Tongue (tissue), 2 donors: ENCODE measurements around the gene SPATA31D1. TPM values are rescaled to one million over a fixed set of nuclear protein-coding genes. Genes with fewer than 3 reads are reported as not detected.
A peak's percentile ranks its signal among the peaks of the same experiment; 100 is the strongest.

ENCODE experiments used
- DNase-seq: peaks from one replicate; pipeline ENCODE4 v3.0.0-alpha.2; 2015
- total RNA-seq: library from RNA; depleted of rRNA; stranded (reverse); fragments of >200 nt; gene quantifications from one replicate; pipeline ENCODE4 v1.2.3, GENCODE V29; 2014

Gene SPATA31D1
- total RNA-seq, 1 donor from 2014 or later, result not detected

DNA sequence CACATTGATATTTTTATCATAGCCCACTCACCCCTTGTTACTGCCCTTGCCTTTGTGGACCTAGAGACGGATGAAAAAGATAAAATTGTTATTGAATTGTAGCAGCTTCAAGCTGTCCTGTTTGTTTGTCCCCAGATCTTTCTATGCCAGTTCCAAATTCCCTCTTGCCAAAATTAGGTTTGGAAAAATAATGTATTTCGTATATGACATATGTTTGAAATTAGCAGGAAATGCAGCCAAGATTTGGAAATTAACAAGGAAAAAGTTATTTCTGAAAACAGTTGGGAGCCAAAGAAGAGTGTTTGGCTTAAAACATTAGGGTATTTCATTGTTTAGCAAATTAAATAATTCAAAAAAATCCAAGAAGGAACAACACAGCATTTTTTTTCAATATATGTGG, 33.5 kb downstream of the SPATA31D1 start:
- peak; percentile 28 for DNase-seq

DNA sequence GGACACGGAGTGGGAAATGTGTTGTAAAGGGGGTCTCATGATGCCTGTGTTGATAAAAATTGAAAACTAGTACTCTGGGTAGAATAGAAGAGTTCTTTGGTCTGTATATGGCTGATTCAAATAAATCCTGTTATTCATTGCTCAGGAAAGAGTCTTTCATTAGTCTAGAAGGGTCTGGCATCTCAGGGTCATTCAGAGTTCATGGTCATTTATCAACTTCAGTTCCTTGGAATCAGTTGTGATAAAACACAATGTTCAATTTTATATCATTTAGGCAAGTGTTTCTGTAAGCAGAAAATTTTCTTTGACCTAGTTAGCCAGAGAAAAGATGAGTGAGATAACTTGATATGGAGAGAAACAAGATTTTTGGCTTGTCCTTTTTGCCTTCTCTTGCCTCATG, 36.3 kb downstream of the SPATA31D1 start:
- no peak for DNase-seq

DNA sequence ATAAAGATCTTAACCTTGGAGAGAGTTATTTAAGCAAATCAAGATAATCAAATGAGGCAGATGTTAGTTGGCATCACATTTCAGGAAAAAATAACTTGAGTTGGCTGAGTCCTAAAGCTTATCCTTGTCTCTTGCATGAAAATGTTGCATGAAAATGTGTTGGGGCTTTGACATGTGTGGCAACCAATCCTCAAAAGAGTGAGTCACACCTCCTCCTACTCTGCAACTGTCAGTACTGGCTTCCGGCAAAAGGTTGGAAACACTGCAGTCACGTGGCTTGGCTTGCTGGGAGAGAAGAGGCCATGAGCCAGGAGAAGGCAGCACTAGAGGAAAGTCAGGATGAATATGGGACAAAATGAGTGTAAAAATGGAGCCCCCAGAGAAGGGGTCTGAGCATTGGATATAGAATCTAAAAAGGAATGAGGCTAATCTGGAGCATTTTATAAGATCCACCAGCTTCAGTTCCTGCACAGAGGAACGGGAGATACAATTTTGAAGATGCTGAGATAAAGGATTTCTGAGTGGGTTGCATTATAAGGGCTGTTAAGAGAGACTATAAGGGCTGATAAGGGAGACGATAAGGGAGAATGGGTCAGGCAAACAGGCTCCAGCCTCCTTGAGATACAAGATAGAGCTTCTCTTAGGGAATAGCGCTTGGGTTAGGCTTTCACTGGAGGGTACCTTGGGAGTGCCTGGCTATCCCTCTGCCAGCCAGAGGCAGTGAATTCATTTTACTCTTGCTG, 43.1 kb downstream of the SPATA31D1 start:
- peak; percentile 50 for DNase-seq

DNA sequence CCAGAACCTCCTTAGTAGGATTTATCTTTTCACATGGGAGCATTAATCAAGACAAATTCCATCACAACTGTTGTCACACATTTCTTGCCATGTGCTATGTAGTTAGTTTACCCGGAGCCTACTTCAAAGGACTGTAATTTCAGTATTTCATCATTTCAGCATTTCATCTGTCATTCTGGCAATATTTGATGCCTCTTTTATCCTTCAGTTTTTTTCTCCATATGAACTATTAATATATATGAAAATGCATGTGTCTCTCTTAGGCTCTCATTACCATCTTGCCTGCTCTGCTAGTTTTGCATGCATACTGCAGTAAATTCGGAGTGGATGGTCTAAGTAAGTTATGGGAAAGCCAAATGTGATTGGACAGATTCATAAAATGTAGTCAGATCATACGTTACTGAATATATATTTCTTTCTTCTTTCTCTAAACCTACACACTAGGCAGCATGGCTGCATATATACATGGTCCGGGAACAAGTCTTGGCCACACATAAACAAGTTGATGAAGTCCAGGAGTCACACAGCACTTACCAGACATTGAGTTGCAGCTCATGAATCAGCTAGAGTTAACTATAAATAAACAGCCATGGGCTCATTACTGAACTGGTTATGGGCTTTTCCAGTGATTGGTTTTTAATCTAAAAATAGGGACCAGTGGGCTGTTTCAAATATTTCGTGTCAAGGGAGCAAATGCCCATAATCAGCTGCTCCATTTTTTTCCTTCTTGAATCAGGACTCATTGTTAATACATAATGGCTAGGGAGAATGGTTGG, 46.6 kb downstream of the SPATA31D1 start:
- DNase-seq, result no peak

DNA sequence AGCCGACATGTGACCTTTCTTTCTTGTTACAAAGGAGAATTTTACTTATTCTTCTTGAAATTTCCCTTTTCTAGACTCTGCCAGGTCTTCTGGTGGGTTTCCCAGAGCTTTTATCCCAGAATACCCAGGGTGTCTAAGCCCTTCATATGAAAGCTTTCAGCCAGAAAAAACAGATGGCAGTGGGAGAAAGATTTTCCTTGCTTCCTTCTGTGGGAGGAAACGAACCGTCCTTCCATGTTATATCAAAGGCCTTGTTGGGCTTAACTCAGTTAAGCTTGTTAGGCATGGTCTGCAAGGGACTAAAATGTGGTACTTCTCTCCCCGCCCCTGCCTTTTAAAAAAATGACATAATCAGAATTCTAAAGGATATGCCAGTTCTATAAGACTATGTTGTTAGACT, 47.5 kb downstream of the SPATA31D1 start:
- DNase-seq, result peak; percentile 81

DNA sequence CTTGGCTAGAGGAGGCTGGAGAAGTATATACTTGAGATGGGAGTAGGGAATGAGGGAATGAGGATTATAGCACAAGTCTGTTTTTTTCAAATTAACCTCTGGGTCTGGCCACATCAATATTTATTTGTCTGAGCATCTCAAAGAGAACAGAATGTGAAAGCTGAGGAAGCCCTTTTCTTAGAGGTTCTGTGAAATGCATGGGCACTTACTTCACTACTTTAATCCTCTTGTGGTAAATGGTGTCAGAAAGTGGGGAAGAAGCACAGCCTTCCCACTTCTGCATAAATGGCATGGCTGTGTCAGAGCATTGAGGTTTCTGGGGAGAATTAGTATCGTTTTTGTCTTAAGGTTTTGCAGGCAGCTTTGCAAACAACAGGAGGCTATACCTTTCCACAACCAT, 48.6 kb downstream of the SPATA31D1 start:
- DNase-seq, result no peak

DNA sequence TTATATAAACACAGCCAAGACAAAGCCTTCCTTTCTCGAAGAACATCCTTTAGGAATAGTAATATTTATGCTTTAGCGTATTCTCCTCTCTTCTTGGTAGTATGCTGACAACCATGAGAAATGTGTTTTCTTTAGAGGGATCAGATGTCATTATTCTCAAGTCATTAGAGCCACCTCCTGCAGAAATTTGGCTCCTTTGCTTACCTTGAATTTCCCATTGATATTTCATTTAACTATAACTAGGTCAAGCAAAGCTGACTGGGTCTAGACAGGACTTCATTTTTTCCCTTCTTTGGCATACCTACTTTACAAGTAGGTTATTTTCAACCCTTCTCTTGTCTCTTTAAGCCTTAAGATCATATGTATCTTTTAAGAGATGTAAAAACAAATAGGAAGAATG, 50.3 kb downstream of the SPATA31D1 start:
- DNase-seq, result peak; percentile 37

Other genes starting within 250 kb of the SPATA31D1 start
- not detected for gene SPATA31D4, start 60.3 kb upstream of the SPATA31D1 start, total RNA-seq
- gene SPATA31D3, start 45.3 kb upstream of the SPATA31D1 start, total RNA-seq, result not detected